T-helper 9 cell (primary cell): ENCODE data around the gene EYA3.
A peak's percentile ranks its signal among the peaks of the same experiment; 100 is the strongest.

Experiments used
- DNase-seq: peaks from one replicate; pipeline ENCODE4 v3.0.0-alpha.2; 2020

Gene EYA3

GRCh38 chr1:28112388-28113241 is 24.2 kb upstream of the EYA3 start:
- DNase-seq, result no peak

GRCh38 chr1:28111157-28111556 is 22.7 kb upstream of the EYA3 start:
- no peak for DNase-seq

- DNase-seq, result no peak
These were observed 22.1 kb upstream of the EYA3 start for GRCh38 chr1:28110555-28110954.

- no peak for DNase-seq
These were observed 21.2 kb upstream of the EYA3 start for GRCh38 chr1:28109639-28110038.

- DNase-seq, result no peak
These were observed 19.6 kb upstream of the EYA3 start for GRCh38 chr1:28108001-28108400.

- no peak for DNase-seq
These were observed 16.6 kb upstream of the EYA3 start for GRCh38 chr1:28104866-28105467.

GRCh38 chr1:28102189-28102588 is 13.8 kb upstream of the EYA3 start:
- DNase-seq, result no peak

- no peak for DNase-seq
These were observed 10.8 kb upstream of the EYA3 start for GRCh38 chr1:28099050-28099769.

- no peak for DNase-seq
These were observed 8.7 kb upstream of the EYA3 start for GRCh38 chr1:28097100-28097472.

GRCh38 chr1:28096210-28097099 is 8.0 kb upstream of the EYA3 start:
- no peak for DNase-seq

- DNase-seq, result peak; percentile 78
These were observed 2.8 kb upstream of the EYA3 start for GRCh38 chr1:28091043-28091781.

GRCh38 chr1:28087614-28088167 is 719 bp downstream of the EYA3 start:
- DNase-seq, result no peak

- DNase-seq, result no peak
These were observed 1.8 kb downstream of the EYA3 start for GRCh38 chr1:28086651-28087050.

- no peak for DNase-seq
These were observed 3.3 kb downstream of the EYA3 start for GRCh38 chr1:28085129-28085528.

GRCh38 chr1:28083876-28084275 is 4.5 kb downstream of the EYA3 start:
- no peak for DNase-seq

GRCh38 chr1:28078680-28079626 is 9.5 kb downstream of the EYA3 start:
- no peak for DNase-seq

- DNase-seq, result no peak
These were observed 10.1 kb downstream of the EYA3 start for GRCh38 chr1:28078262-28078661.

- DNase-seq, result no peak
These were observed 13.4 kb downstream of the EYA3 start for GRCh38 chr1:28074892-28075511.

- no peak for DNase-seq
These were observed 14.5 kb downstream of the EYA3 start for GRCh38 chr1:28073867-28074266.

GRCh38 chr1:28071813-28072212 is 16.6 kb downstream of the EYA3 start:
- DNase-seq, result no peak
